RKO (cell line): ENCODE results near the gene ADGRB3.

Source experiments
- DNase-seq: peaks from one replicate; pipeline ENCODE4 v3.0.0-alpha.2; 2016; ENCODE audit warnings: low spot score

Gene ADGRB3

DNA sequence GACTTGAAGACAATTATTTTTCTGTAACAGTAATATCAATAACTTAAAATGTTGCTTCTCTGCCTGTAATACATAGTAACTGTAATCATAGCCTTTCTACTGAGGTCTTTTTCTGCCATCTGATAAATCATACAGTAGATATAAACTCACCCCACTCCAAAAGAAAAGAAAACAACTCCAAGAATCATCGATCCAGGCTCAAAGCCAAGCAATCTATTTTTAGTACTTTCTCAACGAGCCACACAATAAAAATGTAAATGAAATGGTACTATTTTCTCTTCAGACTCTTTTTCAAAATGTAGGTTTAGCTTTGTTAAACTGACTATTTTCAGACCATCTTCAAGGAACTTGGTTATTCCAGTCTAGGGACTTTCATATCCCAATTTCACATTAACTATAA, 493.3 kb downstream of the ADGRB3 start:
- no peak for DNase-seq

DNA sequence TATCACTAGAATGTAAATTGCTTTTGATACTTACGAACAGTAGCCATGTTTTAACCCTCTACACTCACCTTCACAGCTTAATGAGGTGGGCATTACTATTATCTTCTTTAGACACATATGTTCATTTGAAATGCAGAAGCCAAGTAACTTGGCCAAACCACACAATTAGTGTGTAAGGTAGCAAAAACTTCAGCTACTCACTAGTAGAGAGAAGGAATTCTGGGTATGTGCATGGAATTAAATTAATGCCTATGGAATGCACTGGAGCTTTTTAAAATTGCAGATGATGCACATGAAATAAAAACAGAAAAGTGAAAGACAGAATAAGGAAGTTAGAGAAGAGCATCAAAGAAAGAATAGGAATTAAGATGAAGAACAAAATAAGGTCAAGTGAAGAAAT, 494.0 kb downstream of the ADGRB3 start:
- no peak for DNase-seq

DNA sequence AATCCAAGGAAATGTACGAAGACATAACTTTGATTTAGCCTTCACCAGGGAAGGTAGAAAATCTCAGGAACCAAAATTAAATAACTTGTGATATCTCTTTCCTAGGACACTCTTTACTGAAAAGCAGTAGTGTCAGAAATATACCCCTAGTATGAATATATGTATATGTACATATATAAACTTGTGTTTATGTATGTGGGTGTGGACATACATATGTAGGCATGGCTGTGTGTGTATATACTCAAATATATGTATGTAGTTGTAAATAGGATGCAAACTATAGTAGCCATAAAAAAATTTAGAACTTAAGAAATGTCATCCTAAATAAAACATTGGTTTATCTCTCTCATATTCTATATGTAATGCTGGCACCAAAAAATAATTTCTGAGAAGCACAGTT, 500.8 kb downstream of the ADGRB3 start:
- no peak for DNase-seq

DNA sequence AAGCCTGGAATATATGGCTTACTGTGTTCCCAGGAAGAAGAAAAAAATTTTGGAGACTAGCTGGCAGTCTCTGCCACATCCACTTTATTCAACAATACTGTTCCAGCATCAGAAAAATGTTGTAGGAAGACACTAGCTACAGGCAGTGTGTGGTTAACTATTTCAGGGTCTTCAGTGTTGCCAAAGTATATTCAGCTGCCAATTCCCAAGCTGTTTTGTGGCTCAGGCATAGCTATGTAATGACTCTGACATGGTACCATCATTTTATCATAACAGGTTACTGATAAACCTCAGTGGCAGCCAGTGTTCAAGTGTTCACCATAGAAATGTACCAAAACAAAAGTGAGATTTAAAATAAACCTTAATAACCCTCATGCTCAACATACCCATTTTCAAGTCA, 503.1 kb downstream of the ADGRB3 start:
- no peak for DNase-seq

DNA sequence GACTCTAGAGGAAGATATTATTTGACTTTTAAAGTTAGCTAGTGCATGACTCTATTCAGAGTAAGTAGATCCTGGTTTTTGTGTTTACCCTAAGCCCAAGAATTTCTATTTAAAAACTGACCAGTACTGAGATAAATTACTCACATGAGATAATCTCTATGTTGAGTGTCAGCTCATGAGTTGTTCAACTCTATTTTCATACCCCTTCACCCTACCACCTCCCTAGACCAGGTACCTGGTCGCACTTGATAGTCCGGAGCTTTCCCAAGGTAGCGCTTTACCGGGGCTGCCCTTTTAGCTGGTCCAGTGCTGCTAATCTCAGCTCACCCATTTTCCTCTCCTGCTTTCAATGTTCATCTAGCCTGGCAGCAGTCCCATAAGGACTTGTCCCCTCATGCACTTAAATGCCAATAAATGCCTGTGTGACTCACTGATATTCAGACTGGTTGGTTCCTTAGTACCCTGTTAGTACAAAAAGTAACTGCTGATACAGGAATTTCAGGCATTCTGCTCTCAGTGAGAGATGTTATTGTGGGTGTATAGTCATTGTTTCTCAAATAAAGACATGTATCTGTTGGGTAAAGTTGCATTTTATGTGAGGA, 503.9 kb downstream of the ADGRB3 start:
- no peak for DNase-seq

DNA sequence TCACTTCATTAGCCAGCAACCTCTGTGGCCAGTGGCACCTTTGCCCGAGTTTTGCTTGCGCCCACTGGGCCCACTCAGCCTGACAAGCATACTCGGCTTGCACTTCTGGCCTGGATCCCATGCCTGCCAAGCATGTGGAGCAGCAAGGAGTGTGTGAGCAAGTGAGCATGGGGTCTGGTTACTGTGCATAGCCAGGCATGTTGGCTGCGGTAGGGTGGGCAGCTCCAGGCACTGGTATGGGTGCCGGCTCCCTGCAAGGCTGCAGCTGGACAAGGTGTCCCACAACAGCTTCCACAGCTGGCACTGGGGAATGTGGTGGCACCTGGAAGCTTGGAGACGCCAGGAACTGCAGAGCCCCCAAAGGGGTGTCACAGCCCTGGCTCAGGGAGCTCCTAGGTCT, 510.0 kb downstream of the ADGRB3 start:
- no peak for DNase-seq

DNA sequence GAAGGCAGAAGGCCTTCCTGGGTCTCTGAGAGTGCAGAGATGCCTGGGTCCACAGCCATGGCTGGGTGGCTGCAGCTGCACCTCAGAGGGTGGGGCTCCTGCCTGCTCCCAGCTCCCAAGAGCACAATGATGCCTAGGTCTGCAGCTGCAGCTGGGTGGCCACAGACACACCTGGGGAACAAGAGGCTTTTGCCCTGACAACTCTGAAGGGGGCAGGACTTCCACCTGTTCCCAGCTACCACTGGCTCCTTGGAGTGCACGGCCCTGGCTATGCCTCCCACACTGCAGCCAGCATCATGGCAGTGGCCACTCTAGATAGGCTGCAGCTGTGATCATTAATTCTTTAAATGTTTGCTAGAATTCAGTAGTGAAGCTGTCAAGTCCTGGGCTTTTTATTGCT, 511.3 kb downstream of the ADGRB3 start:
- no peak for DNase-seq

DNA sequence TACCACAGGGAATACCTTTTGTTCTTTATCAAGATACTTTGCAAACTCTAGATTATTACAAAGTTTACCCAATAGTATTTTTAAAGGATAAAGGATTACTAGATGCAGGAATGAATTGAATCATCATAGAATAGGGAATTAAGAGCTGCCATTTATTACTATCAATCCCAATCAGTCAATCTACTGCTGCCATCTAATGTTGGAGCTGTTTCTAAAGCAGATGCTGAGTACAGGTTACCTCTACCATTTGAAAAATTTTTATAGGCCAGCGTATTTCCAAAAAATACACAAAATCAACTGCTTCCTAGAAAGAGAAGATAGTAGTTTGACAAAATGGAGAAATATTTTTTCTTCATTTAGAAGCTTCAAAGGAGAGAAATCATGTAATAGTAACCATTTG, 520.4 kb downstream of the ADGRB3 start:
- no peak for DNase-seq

DNA sequence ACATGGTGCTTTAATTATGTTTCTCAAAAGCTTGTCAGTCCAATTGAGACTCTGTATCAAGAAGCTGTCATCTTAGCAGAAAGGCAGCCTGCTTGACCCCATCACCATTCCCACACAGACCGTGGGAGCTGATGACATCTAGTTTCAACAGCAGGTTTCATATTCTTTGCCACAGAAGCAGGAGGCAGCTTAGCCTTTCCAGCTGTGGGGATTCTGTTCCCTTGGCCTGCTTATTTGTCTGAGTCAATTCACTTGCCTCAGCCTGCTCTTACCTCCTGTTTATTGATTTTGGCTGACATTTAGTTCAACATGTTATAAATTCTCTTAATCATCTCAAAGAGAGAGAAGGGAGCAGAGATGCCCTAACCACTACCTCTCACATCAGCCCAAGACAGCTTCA, 527.7 kb downstream of the ADGRB3 start:
- DNase-seq, result no peak

DNA sequence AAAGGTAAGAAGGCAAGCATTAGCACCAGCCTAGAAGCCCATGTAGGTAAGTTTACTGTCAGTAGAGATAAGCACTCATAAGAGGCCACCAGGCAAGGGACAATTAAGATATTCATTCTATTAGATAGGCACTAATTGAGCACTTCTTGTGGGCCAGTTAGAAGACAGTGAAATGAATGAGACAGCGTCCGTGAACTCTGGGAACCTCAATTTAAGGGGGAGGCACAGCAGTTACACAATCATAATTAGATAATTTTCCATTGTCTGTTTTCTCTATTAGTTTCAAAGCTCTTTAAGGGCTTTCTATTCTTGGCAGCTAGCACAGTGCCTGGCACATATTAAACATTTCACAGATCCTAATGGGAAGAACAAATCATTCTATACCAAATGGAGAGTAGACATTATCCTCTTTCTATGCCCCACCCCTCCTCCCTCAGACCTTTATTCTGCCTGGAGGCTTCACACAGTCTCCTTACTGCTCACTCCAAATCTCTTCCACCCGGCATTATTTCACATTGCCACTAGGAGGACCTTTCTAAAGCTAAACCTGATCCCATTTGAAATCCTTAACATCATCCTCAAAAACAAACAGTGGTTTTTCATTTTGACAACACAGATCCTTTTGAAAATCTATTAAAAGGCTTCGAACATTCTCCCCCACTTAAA, 529.6 kb downstream of the ADGRB3 start:
- DNase-seq, result peak; percentile 45

DNA sequence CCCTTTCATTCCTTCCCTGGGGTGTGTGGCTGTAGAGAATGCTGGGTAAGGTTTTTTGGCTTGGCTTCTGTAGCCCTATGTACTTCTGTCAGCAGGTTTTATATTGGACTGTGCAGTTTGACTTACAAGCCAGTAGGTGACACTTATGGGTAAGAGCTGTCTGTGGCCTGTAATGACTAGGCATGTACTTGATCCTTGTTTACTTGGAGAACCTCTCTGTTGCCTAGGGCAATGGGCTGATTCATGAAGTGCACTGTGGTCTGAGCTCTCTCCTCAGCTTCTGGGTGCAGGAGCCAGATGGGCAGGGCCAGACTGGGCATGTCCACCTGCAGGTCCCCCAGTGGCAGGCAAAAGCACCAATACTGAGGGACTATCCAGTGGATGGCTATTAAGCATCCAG, 544.6 kb downstream of the ADGRB3 start:
- peak; percentile 49 for DNase-seq

DNA sequence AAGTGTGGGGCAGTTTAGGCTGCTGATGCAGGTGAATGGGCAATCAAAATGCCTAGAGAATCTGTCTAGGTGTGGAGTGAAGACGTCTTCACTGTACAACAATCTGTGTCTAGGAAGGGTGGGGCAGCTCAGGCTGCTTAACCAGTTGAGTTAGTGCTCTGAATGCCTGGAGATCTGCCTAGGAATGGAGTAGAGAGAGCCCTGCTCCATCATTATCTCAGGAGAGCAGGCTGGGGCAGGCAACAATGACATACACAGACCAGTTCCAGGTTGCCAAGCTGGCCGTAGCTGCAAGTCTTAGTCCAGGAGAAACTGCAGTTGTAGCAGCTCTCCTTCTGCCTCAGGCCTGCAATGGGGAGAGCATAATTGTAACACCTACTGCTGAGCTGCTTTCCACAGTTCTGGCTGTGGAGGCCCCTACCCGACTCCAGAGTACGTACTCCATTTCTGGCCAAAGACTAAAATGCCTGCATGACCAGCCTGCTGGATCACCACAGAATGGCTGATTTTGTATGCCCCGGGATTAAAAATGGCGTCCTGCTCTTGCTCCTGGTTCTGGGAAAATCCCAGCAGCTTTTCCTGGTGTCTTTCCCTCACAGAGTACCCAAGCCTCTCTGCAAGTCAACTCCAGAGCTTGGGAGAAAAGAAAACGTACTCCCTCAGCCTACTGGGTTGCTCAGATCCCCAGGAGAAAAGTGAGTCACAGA, 545.4 kb downstream of the ADGRB3 start:
- no peak for DNase-seq

DNA sequence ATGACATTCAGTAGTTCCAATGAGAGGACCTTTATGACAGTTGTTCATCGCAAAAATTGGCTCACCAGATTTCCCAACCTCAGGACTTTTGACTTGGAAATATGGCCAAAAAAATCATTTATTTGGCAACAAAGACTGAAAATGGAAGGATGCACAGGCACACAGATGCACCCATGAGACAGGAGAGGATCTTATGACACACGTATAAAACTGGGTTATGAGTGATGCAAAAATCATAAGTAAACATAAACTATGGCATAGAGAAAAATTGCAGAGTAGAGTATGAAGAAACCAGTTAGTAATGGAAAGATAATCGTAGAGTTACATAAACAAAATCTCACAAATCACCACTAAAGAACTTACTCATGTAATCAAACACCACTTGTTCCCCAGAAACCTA, 546.9 kb downstream of the ADGRB3 start:
- no peak for DNase-seq

DNA sequence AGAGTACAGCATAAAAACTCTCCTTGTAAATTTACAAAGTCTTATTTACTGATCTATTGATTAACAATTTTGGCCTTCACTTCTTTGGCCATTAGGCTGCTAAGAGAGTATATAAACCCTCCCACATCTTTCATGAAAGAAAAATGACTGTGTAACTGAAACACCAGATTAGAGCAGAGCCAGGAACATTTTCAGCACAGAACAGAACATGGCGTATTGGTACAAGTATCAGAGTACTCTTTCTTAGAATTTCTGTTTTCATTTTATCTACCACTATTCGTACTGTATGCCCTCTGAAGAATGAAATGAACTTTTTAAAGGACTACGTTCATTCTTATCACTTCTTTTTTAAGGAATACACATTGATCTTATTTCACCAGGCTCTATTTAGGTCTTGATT, 550.2 kb downstream of the ADGRB3 start:
- no peak for DNase-seq

DNA sequence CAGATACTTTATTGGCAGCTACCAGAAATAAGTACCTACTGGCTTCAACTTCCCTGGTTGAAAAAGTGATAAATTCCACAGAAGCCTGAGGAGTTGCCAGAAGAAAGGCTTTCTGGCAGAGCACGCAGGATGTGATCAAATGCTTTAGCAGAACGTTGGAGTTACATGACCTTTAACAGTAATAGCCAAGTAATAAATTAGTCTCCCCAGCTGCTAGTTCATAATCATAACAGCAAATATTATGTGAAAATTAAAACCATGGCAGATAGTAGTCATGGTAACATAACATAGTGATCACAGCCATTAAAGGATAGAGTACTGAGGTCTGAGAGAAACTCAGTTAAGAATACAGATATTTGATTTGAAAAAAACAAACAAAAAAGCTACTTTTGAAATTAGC, 567.7 kb downstream of the ADGRB3 start:
- no peak for DNase-seq

DNA sequence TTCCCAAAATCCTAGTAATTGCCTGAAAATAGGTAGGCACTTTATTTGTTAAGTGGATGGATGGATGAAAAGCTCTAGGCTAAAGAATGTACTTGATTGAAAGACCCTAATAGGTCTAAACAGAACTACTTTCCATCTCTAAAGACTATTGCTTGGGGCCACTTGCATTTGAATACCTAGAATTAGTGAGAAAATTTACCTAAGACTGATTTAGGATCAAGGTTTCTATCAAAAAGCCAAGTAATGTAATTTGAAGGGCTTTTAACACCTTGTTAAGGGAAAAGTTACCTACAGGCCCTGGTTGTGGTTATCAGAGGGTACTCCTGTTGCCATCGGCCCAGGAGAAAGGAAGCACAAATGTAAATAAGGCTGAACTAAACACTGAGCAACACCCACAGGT, 581.0 kb downstream of the ADGRB3 start:
- DNase-seq, result no peak

DNA sequence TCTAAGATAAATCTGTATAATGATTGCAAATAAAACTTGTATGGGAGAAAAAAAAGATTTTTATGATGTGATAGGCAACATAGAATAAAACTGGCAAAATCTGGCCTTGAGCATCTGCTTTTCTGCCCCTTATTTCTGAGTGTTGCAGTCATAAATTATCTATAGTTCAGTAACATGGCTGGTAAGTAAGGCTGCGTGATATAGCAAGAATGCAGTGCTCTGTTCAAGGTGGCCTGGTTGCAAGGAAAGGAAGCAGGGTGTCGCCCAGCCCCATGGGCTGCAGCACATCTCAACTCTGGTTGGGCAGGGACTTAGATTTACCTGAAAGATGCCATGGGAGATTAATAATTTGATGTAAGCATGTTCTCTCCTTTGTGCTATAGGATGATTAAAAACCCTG, 582.3 kb downstream of the ADGRB3 start:
- DNase-seq, result no peak

DNA sequence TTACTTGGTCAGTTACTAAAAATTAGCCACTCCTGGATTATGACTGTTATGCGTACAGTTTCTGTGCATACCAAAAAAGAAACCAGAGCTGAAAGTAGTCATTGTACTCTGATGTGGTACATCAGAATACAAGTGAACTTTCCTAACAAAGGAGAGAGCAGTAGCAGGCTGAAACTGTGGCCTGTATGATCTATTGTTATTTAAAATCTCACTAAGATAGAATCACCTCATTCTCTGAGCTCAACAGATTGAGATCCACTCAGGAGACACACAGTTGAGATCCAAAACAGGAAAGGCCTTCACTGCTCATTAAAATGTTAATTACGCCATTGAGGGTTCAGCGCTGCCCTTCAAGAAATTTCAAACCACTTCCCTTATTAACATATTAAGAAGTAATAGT, 585.3 kb downstream of the ADGRB3 start:
- DNase-seq, result no peak

DNA sequence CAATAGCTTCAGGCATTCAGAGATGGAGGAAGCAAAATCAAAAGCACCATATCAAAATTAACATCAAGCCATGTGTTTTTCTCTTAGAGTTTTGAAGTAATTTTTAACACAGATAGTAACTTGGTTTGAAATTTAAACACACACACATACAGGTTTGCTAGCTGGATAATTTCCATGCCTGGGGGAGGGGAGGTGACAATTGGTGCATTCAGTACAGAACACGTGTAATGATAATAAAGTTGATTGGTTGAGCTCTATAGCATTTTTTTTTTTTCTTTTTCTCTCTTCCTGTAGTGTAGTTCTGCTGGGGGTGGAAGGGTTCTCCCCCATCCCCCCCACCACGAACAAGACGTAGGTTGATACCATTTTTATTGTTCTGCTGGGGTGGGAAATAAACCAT, 596.9 kb downstream of the ADGRB3 start:
- no peak for DNase-seq

DNA sequence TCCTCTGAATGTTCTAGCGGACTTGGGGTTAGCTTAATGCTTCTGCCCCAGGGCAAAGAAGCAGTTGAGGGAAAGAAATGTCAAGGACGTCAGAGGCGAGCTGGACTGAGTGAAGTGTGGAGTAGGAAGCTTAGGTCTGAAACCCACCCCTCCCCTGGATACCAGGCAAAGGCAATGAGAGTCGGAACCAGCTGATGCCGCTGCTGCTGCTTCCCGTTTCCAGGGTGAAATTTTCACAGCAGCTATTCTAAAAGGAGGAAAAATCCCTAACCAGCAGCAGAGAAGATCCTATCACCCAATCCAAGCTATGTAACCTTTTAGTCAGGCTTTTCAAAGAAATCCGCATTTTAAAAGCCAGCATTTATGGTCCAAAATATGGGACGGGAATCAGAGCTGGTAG, 597.4 kb downstream of the ADGRB3 start:
- no peak for DNase-seq

DNA sequence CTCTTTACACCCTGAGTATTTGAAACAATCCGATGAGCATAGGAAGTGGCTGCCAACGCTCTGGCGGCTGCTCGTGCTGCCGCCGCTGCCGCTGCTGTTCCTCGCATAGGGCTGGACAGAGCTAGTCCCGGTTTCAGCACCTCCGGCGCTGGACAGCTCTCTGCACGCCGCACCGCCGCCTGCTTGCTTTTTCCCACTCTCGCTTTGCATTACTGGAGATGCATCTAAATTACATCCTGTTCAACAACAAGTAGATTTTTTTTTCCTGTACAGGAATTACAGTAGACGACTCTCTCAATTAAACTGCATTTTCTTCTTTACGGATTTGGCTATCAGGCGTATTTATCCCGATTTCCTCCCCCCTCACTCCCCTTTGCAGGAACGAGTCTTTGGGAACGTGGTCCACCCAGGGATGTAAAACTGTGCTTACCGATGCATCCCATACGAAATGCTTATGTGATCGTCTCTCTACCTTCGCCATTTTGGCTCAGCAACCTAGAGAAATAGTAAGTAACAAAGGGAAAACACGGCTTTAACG, 597.9 kb downstream of the ADGRB3 start:
- no peak for DNase-seq

DNA sequence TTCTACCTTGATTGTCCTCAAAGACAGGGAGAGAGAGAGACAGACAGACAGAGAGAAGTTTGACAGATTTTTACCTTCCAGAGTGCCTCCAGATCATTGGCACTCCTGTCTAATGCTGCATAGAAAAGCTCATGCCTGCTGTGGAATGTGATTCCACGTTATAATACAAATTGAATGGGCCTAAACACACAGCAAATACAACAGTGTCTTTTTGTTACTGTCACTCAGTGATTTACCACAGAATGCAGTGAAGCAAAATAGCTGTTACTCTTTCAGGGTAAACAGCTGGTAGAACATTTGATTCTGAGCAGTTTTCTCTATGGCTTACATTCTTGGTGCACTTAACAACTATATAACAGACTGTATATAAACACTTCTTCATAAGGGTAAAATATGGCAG, 603.0 kb downstream of the ADGRB3 start:
- no peak for DNase-seq

DNA sequence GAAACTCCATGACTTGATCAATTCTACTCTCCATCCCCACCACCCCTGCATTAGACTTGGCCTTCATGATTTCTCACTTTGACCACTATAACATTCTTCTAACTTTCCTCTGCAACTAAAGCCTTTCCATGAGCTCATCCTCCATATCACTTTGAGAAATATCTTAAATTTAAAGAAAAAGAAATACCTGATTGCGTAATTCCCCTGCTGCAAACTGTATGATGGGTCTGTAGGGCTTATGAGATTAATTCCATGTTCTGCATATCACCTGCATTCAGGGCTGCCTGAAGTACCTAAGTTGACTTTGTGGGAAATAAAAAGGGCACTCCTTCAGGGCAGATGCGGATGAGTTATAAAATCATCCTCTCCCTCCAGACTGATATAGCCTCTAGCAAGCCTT, 611.9 kb downstream of the ADGRB3 start:
- no peak for DNase-seq

DNA sequence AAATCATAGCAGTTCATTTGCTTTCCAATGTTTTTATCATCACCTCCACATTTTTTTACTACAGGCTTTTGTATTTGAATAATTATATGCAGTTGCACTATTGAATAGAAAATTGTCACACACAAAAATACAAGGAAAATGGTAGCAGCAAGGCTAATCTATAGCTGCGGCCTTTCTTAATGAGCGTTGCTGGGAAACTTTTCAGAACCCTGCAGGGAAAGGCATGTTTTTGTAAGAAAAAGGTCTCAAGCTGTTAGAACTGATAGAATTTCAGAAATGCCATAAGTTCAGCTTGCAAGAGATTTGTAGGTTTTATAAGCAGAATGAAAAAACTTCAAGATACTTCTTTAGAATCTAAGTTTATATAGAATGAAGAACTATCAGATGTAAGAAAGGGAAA, 625.9 kb downstream of the ADGRB3 start:
- DNase-seq, result no peak
